B cell (primary cell): ENCODE measurements around the gene FTO. TPM values are rescaled to one million over a fixed set of nuclear protein-coding genes. Genes with fewer than 3 reads are reported as not detected.

ENCODE experiments used
- ATAC-seq: fragments of 200-7000 bp; cut with Tn5 transposase; one replicate; pipeline ENCODE4 v1.10.0; 2021; ENCODE audit warnings: low read depth, mild to moderate bottlenecking, moderate number of reproducible peaks, moderate library complexity
- CTCF ChIA-PET: fragments of 350-600 bp; sonication (Branson Sonifier 250); formaldehyde crosslinking; loops from one replicate; lab custom pipeline; 2021; ENCODE audit warnings: antibody characterized with exemption, inconsistent platforms; lab: Charles Lee
- POLR2A ChIA-PET: fragments of 350-600 bp; sonication (Branson Sonifier 250); formaldehyde crosslinking; loops from one replicate; lab custom pipeline; 2021; ENCODE audit warnings: antibody characterized with exemption; lab: Charles Lee
- DNase-seq: peaks from one replicate; pipeline ENCODE4 v3.0.0; 2013
- H2AFZ ChIP-seq: 2 replicates; pipeline ENCODE4 v1.6.1; 2012; ENCODE audit warnings: mild to moderate bottlenecking, low read depth, low read length; ENCODE audit not compliant: insufficient read depth, poor library complexity, severe bottlenecking
- H3K27ac ChIP-seq, 2 donors: 1 replicate in 1 of 2; 2 replicates in 1 of 2; pipeline ENCODE4 v1.5.1; 2012 to 2013; ENCODE audit warnings: low read length in 2 of 2, mild to moderate bottlenecking in 2 of 2, moderate library complexity in 1 of 2
- H3K27me3 ChIP-seq, 4 experiments: fragments of 200-600 bp in 1 of 4; sonication (generic) in 1 of 4; replicated peaks in 1 of 4; 1 replicate in 2 of 4; 2 replicates in 2 of 4; pipeline versions ENCODE4 v1.6.1 to v1.7.0; 2013 to 2016; ENCODE audit warnings: low read length in 3 of 4, mild to moderate bottlenecking in 2 of 4, mixed read lengths in 1 of 4, moderate library complexity in 1 of 4; ENCODE audit not compliant: insufficient read depth in 4 of 4, control insufficient read depth in 3 of 4; ENCODE audit errors: control extremely low read depth in 1 of 4
- H3K36me3 ChIP-seq, 2 experiments: replicated peaks in 1 of 2; 1 replicate in 1 of 2; 2 replicates in 1 of 2; pipeline versions ENCODE4 v1.6.1 to v1.7.1; 2013; ENCODE audit warnings: low read length in 1 of 2; ENCODE audit not compliant: insufficient read depth in 2 of 2, control insufficient read depth in 1 of 2; ENCODE audit errors: control extremely low read depth in 1 of 2, extremely low read depth in 1 of 2
- H3K4me1 ChIP-seq, 2 donors: fragments of 200-600 bp in 1 of 2; sonication (generic) in 1 of 2; 1 replicate in 1 of 2; 2 replicates in 1 of 2; pipeline versions ENCODE4 v1.5.1 to v1.6.1; 2013 to 2017; ENCODE audit warnings: low read length in 2 of 2; ENCODE audit not compliant: control insufficient read depth in 2 of 2, insufficient read depth in 2 of 2
- H3K4me2 ChIP-seq: replicated peaks from 2 replicates; pipeline ENCODE3; 2012; ENCODE audit warnings: mild to moderate bottlenecking, low read depth, low read length; ENCODE audit not compliant: poor library complexity, severe bottlenecking
- H3K4me3 ChIP-seq, 5 experiments: fragments of 200-600 bp in 1 of 5; sonication (generic) in 1 of 5; 1 replicate in 3 of 5; 2 replicates in 2 of 5; pipeline versions ENCODE4 v1.5.1 to v1.7.0; 2011 to 2016; ENCODE audit warnings: low read length in 4 of 5, mild to moderate bottlenecking in 4 of 5, low read depth in 2 of 5, control low read depth in 1 of 5, moderate library complexity in 1 of 5; ENCODE audit not compliant: insufficient read depth in 1 of 5; ENCODE audit errors: control extremely low read depth in 1 of 5, extremely low read depth in 1 of 5
- H3K79me2 ChIP-seq: fragments of 200-600 bp; sonication (generic); one replicate; pipeline ENCODE4 v1.6.0; 2016; ENCODE audit warnings: low read length; ENCODE audit not compliant: control insufficient read depth, insufficient read depth
- H3K9ac ChIP-seq: fragments of 200-600 bp; sonication (generic); 2 replicates; pipeline ENCODE4 v1.6.1; 2017; ENCODE audit warnings: mild to moderate bottlenecking, low read length, moderate library complexity
- H3K9me3 ChIP-seq, 3 donors: one replicate each; pipeline versions ENCODE4 v1.6.1 to v1.7.1; 2013; ENCODE audit warnings: low read length in 2 of 3; ENCODE audit not compliant: control insufficient read depth in 2 of 3, insufficient read depth in 1 of 3; ENCODE audit errors: control extremely low read depth in 1 of 3
- H4K20me1 ChIP-seq: 2 replicates; pipeline ENCODE4 v1.6.0; 2012; ENCODE audit warnings: mild to moderate bottlenecking, low read length; ENCODE audit not compliant: insufficient read depth, control insufficient read depth, poor library complexity, severe bottlenecking
- H3K27ac Mint-ChIP-seq: one replicate; pipeline ENCODE4 v1.8.0; 2021; ENCODE audit warnings: mixed read lengths
- H3K27me3 Mint-ChIP-seq: one replicate; pipeline ENCODE4 v1.8.0; 2021; ENCODE audit warnings: mixed read lengths
- H3K4me1 Mint-ChIP-seq: one replicate; pipeline ENCODE4 v1.8.0; 2021; ENCODE audit warnings: mixed read lengths
- H3K4me3 Mint-ChIP-seq: one replicate; pipeline ENCODE4 v1.8.0; 2021; ENCODE audit warnings: mixed read lengths
- H3K9me3 Mint-ChIP-seq: one replicate; pipeline ENCODE4 v1.8.0; 2022; ENCODE audit warnings: mixed read lengths; ENCODE audit not compliant: insufficient read depth
- EZH2 ChIP-seq: IDR thresholded peaks from 2 replicates; pipeline ENCODE4 v1.6.1; 2012; ENCODE audit warnings: borderline replicate concordance, low read depth, mild to moderate bottlenecking, moderate library complexity, low read length; ENCODE audit not compliant: insufficient read depth, poor library complexity, severe bottlenecking
- WGBS: methylation state at CpG from one replicate; pipeline ENCODE4 v1.1.5; 2013; ENCODE audit warnings: missing lambda C conversion rate; ENCODE audit not compliant: insufficient coverage; 5-methylcytosine and 5-hydroxymethylcytosine counted together
- intact Hi-C: fragments of 100-400 bp; cut with micrococcal nuclease; formaldehyde crosslinking; loops from one replicate; pipeline ENCODE4 v1.10.0; 2022
- polyA plus RNA-seq: library from polyadenylated mRNA; depleted of rRNA; stranded (reverse); fragments of >200 nt; gene quantifications from 2 replicates; pipeline ENCODE4 v1.2.3, GENCODE V29; 2012
- total RNA-seq, 2 donors: library from RNA; stranded (reverse); fragments of 120-200 nt in 1 of 2; gene quantifications; 1 replicate in 1 of 2; 2 replicates in 1 of 2; pipeline versions ENCODE4 v1.2.3 to v1.2.4, GENCODE V29; 2013 to 2022
- TF ChIP-seq, protein P1 (sequence below): fragments of 200-600 bp; IDR thresholded peaks from one replicate; pipeline ENCODE4 v1.8.0; 2022; ENCODE audit warnings: antibody characterized with exemption, mild to moderate bottlenecking

The FTO gene
- total and polyA plus RNA-seq, 2 donors (not counting 1 experiment from before 2014, with no cell fraction given) = 26.5 to 68.5 TPM

DNA sequence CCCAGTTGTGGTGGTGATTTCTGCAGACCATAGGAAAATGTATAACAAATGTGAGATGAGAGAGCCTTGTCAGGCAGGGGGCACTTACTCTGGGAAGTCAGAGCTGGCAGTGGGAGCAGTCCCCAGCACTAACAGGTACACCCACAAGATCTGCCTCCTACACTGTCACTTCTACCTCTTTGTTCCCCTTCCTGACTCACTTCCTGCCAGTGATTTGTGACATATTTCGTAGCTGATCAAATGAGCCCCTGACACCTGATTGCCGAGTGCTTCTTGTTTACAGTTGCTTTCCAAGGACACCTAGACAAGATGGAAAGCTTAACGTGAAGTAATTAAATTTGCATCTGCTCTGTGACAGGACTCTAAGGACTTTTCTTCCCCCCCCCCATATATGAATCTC, 40.5 kb downstream of the FTO start:
- ATAC-seq = peak; percentile 33
- Mint-ChIP-seq H3K4me3 (no peak overlapping the region), H3K27ac (no peak overlapping the region), H3K27me3 (no peaks in the 10 kb centered on the region), H3K9me3 (no peaks in the 10 kb centered on the region), H3K4me1 (peaks cover 43% of the 10 kb centered on the region)
- DNase-seq = peak; percentile 18
- POLR2A ChIA-PET = interaction anchor here (0.8 kb wide), 1 partner anchor 16 kb away, joined by 3 read pairs; no protein-coding TSS in a partner anchor
- Histone ChIP-seq H3K9ac (no peak overlapping the region), H3K4me2 (peak overlapping the region; percentile 36), H3K79me2 (peaks cover 36% of the 10 kb centered on the region), H4K20me1 (peaks cover 18% of the 10 kb centered on the region), H3K4me3 (no peak overlapping the region), H3K36me3 (no peaks in the 10 kb centered on the region), H3K9me3 (peaks cover 0 to 7% (median 2%) of the 10 kb centered on the region in 3 donors), H3K4me1 (peaks cover 9 to 12% of the 10 kb centered on the region in 2 donors), H3K27ac (peak overlapping the region in 1 of 2 donors; percentile 6), H2AFZ (no peak overlapping the region), H3K27me3 (no peaks in the 10 kb centered on the region)
- WGBS = 0% methylated on average over 1 of the region's 3 CpGs
- TF ChIP-seq, protein P1, sequence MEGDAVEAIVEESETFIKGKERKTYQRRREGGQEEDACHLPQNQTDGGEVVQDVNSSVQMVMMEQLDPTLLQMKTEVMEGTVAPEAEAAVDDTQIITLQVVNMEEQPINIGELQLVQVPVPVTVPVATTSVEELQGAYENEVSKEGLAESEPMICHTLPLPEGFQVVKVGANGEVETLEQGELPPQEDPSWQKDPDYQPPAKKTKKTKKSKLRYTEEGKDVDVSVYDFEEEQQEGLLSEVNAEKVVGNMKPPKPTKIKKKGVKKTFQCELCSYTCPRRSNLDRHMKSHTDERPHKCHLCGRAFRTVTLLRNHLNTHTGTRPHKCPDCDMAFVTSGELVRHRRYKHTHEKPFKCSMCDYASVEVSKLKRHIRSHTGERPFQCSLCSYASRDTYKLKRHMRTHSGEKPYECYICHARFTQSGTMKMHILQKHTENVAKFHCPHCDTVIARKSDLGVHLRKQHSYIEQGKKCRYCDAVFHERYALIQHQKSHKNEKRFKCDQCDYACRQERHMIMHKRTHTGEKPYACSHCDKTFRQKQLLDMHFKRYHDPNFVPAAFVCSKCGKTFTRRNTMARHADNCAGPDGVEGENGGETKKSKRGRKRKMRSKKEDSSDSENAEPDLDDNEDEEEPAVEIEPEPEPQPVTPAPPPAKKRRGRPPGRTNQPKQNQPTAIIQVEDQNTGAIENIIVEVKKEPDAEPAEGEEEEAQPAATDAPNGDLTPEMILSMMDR = no peak
- TF ChIP-seq EZH2 = no peak
- intact Hi-C loops = no loop called here
- CTCF ChIA-PET = interaction anchor here (1.4 to 2.9 kb wide), 2 partner anchors 9 kb away, joined by 3 to 17 read pairs; no protein-coding TSS in a partner anchor

DNA sequence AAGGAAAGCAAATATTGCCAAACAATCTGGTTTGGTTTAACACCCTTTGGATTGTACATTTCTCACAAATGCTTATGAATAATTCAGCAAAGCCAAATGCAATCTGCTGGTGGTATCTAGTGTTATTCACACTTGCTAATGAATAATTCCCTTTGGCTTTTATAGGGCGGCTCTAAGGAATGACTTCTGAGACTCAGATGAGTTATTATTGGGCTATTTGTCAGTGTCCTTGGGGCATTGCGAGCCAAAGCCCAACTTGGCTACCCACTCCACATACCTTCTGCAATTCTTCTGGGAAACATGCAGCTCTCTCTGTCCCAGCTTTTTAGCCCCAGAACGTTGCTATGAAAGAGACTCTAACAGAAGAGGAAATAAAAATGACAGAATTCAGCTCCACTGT, 41.1 kb downstream of the FTO start:
- TF ChIP-seq EZH2 = no peak
- TF ChIP-seq, protein P1 = no peak
- Mint-ChIP-seq H3K9me3 (no peaks in the 10 kb centered on the region), H3K4me3 (no peak overlapping the region), H3K27ac (no peak overlapping the region), H3K4me1 (peaks cover 38% of the 10 kb centered on the region), H3K27me3 (no peaks in the 10 kb centered on the region)
- H3K4me3 ChIP-seq = no peak overlapping the region
- no peaks in the 10 kb centered on the region for H3K27me3 ChIP-seq
- no peak overlapping the region for H2AFZ ChIP-seq
- WGBS = 60% methylated on average over 1 of the region's 3 CpGs
- intact Hi-C loops = no loop called here
- ChIA-PET CTCF (no interaction called here), POLR2A (no interaction called here)
- peaks cover 40% of the 10 kb centered on the region for H3K79me2 ChIP-seq
- peaks cover 18% of the 10 kb centered on the region for H4K20me1 ChIP-seq
- DNase-seq = no peak
- H3K4me2 ChIP-seq = no peak overlapping the region
- peaks cover 0 to 9% (median 2%) of the 10 kb centered on the region in 3 donors for H3K9me3 ChIP-seq
- no peak overlapping the region for H3K27ac ChIP-seq
- H3K36me3 ChIP-seq = no peaks in the 10 kb centered on the region
- no peak overlapping the region for H3K9ac ChIP-seq
- H3K4me1 ChIP-seq = peaks cover 9 to 12% of the 10 kb centered on the region in 2 donors
- ATAC-seq = no peak
